GM06990 (cell line): Measurements from ENCODE around the gene SCUBE1.

Experiments used
- DNase-seq: peaks from one replicate; pipeline ENCODE4 v3.0.0-alpha.2; 2011; ENCODE audit not compliant: insufficient read length; ENCODE audit errors: extremely low read depth
- H3K27me3 ChIP-seq: replicated peaks from 2 replicates; pipeline ENCODE4 v1.6.0; 2011; ENCODE audit warnings: low read length; ENCODE audit not compliant: control insufficient read depth, insufficient read depth
- H3K36me3 ChIP-seq: 2 replicates; pipeline ENCODE4 v1.5.1; 2011; ENCODE audit warnings: low read length; ENCODE audit not compliant: control insufficient read depth, insufficient read depth
- H3K4me3 ChIP-seq: replicated peaks from 2 replicates; pipeline ENCODE4 v1.5.1; 2011; ENCODE audit warnings: low read depth, mild to moderate bottlenecking, control low read depth, low read length
- CTCF ChIP-seq: IDR thresholded peaks from 2 replicates; pipeline ENCODE4 v1.5.1; 2011; ENCODE audit warnings: low read length, control low read depth, mild to moderate bottlenecking, inconsistent platforms; ENCODE audit not compliant: insufficient read depth, poor library complexity, severe bottlenecking

The SCUBE1 gene

GRCh38 chr22:43170131-43170480, 173.1 kb downstream of the SCUBE1 start:
- no peak for DNase-seq
- no peak for TF ChIP-seq CTCF
- Histone ChIP-seq H3K27me3 (no peaks in the 10 kb centered on the region), H3K36me3 (peaks cover 27% of the 10 kb centered on the region), H3K4me3 (no peak overlapping the region)

GRCh38 chr22:43169310-43170130, 173.7 kb downstream of the SCUBE1 start:
- no peak for DNase-seq
- peaks cover 25% of the 10 kb centered on the region for H3K36me3 ChIP-seq
- no peak for TF ChIP-seq CTCF
- H3K27me3 ChIP-seq = no peaks in the 10 kb centered on the region
- H3K4me3 ChIP-seq = no peak overlapping the region

- DNase-seq = no peak
- Histone ChIP-seq H3K4me3 (no peak overlapping the region), H3K27me3 (no peaks in the 10 kb centered on the region), H3K36me3 (peaks cover 19% of the 10 kb centered on the region)
- TF ChIP-seq CTCF = no peak
Measured at GRCh38 chr22:43168471-43169309, 174.5 kb downstream of the SCUBE1 start.

GRCh38 chr22:43167001-43167589, 176.1 kb downstream of the SCUBE1 start:
- TF ChIP-seq CTCF = no peak
- H3K4me3 ChIP-seq = no peak overlapping the region
- DNase-seq = no peak
- H3K27me3 ChIP-seq = no peaks in the 10 kb centered on the region
- peaks cover 17% of the 10 kb centered on the region for H3K36me3 ChIP-seq

GRCh38 chr22:43166132-43166930, 176.8 kb downstream of the SCUBE1 start:
- no peak for TF ChIP-seq CTCF
- Histone ChIP-seq H3K36me3 (peaks cover 17% of the 10 kb centered on the region), H3K27me3 (no peaks in the 10 kb centered on the region), H3K4me3 (no peak overlapping the region)
- DNase-seq = no peak
